Smooth muscle cell (in vitro differentiated cells): ENCODE measurements around the gene ARHGAP27. TPM values are rescaled to one million over a fixed set of nuclear protein-coding genes. Genes with fewer than 3 reads are reported as not detected.

Source experiments
- DNase-seq: peaks from one replicate; lab custom pipeline; 2025; ENCODE audit not compliant: unreplicated experiment; lab: John Stamatoyannopoulos, UW
- H2AFZ ChIP-seq: fragments of 200-600 bp; sonication (generic); 2 replicates; pipeline ENCODE4 v1.6.0; 2016; ENCODE audit warnings: antibody characterized with exemption, low read depth, mild to moderate bottlenecking
- H3F3A ChIP-seq: fragments of 200-600 bp; sonication (generic); 2 replicates; pipeline ENCODE4 v1.6.0; 2017; ENCODE audit warnings: antibody characterized with exemption, low read depth
- H3K27ac ChIP-seq: fragments of 200-600 bp; sonication (generic); 2 replicates; pipeline ENCODE4 v1.5.1; 2016; ENCODE audit warnings: low read depth, mild to moderate bottlenecking
- H3K27me3 ChIP-seq: fragments of 200-600 bp; sonication (generic); 2 replicates; pipeline ENCODE4 v1.6.1; 2016; ENCODE audit warnings: low read depth, mild to moderate bottlenecking
- H3K36me3 ChIP-seq: fragments of 200-600 bp; sonication (generic); 2 replicates; pipeline ENCODE4 v1.5.1; 2016; ENCODE audit warnings: low read depth
- H3K4me1 ChIP-seq: fragments of 200-600 bp; sonication (generic); 2 replicates; pipeline ENCODE4 v1.5.1; 2016; ENCODE audit warnings: low read depth
- H3K4me2 ChIP-seq: fragments of 200-600 bp; sonication (generic); 2 replicates; pipeline ENCODE4 v1.6.0; 2016; ENCODE audit warnings: mild to moderate bottlenecking
- H3K4me3 ChIP-seq: fragments of 200-600 bp; sonication (generic); 2 replicates; pipeline ENCODE4 v1.5.1; 2016; ENCODE audit warnings: mild to moderate bottlenecking
- H3K79me2 ChIP-seq: fragments of 200-600 bp; sonication (generic); 2 replicates; pipeline ENCODE4 v1.6.0; 2016; ENCODE audit warnings: low read depth, mild to moderate bottlenecking
- H3K9ac ChIP-seq: fragments of 200-600 bp; sonication (generic); 2 replicates; pipeline ENCODE4 v1.6.0; 2016; ENCODE audit warnings: low read depth
- H3K9me3 ChIP-seq: fragments of 200-600 bp; sonication (generic); replicated peaks from 2 replicates; pipeline ENCODE4 v1.5.1; 2016; ENCODE audit warnings: low read depth
- H4K20me1 ChIP-seq: fragments of 200-600 bp; sonication (generic); 2 replicates; pipeline ENCODE4 v1.6.0; 2016; ENCODE audit warnings: low read depth
- CTCF ChIP-seq: fragments of 200-600 bp; sonication (generic); IDR thresholded peaks from 2 replicates; pipeline ENCODE4 v1.5.1; 2017; ENCODE audit warnings: borderline replicate concordance, mild to moderate bottlenecking, antibody characterized with exemption; ENCODE audit not compliant: insufficient read depth, poor library complexity, severe bottlenecking
- WGBS: methylation state at CpG from one replicate; pipeline ENCODE4 v1.1.7; 2016; ENCODE audit warnings: low lambda C conversion rate; 5-methylcytosine and 5-hydroxymethylcytosine counted together
- polyA plus RNA-seq: library from polyadenylated mRNA; unstranded; fragments of >200 nt; fragmentation: Nextera tagmentation; extraction: Ambion mirVana; gene quantifications from 2 replicates; pipeline ENCODE4 v1.2.1, GENCODE V29; 2016
- total RNA-seq: library from RNA; depleted of rRNA; stranded (reverse); fragments of >200 nt; gene quantifications from 2 replicates; pipeline ENCODE4 v1.2.3, GENCODE V29; 2014

ARHGAP27 gene
- total and polyA plus RNA-seq, 2 experiments from 2014 or later: 3.6 to 3.7 TPM

GRCh38 chr17:45403906-45404490 is 28.7 kb downstream of the ARHGAP27 start:
- Histone ChIP-seq H3K4me1 (peaks cover 6% of the 10 kb centered on the region), H3K9ac (no peak overlapping the region), H3K4me2 (no peak overlapping the region), H3K79me2 (no peaks in the 10 kb centered on the region), H3K27me3 (no peaks in the 10 kb centered on the region), H3K9me3 (no peaks in the 10 kb centered on the region), H3K4me3 (no peak overlapping the region), H3K36me3 (no peaks in the 10 kb centered on the region), H3F3A (no peaks in the 10 kb centered on the region), H2AFZ (no peak overlapping the region), H3K27ac (no peak overlapping the region), H4K20me1 (peaks cover under 1% of the 10 kb centered on the region)
- no peak for DNase-seq
- TF ChIP-seq CTCF: no peak
- 96% methylated on average over 10 of the region's 10 CpGs for WGBS

GRCh38 chr17:45402916-45403315 is 29.8 kb downstream of the ARHGAP27 start:
- Histone ChIP-seq H4K20me1 (no peaks in the 10 kb centered on the region), H3K27me3 (no peaks in the 10 kb centered on the region), H3F3A (no peaks in the 10 kb centered on the region), H3K9me3 (no peaks in the 10 kb centered on the region), H3K4me1 (peaks cover 6% of the 10 kb centered on the region), H2AFZ (no peak overlapping the region), H3K27ac (no peak overlapping the region), H3K36me3 (no peaks in the 10 kb centered on the region), H3K4me3 (no peak overlapping the region), H3K9ac (no peak overlapping the region), H3K4me2 (no peak overlapping the region), H3K79me2 (no peaks in the 10 kb centered on the region)
- TF ChIP-seq CTCF: no peak
- 92% methylated on average over 1 of the region's 1 CpG for WGBS
- no peak for DNase-seq

GRCh38 chr17:45398800-45399199 is 33.9 kb downstream of the ARHGAP27 start:
- no peak overlapping the region for H2AFZ ChIP-seq
- no peak for TF ChIP-seq CTCF
- H3K9ac ChIP-seq: no peak overlapping the region
- H4K20me1 ChIP-seq: no peaks in the 10 kb centered on the region
- no peaks in the 10 kb centered on the region for H3K79me2 ChIP-seq
- H3K36me3 ChIP-seq: no peaks in the 10 kb centered on the region
- H3K27ac ChIP-seq: no peak overlapping the region
- DNase-seq: no peak
- no peak overlapping the region for H3K4me2 ChIP-seq
- H3K9me3 ChIP-seq: no peaks in the 10 kb centered on the region
- no peaks in the 10 kb centered on the region for H3K27me3 ChIP-seq
- peaks cover 3% of the 10 kb centered on the region for H3K4me1 ChIP-seq
- WGBS: 86% methylated on average over 5 of the region's 5 CpGs
- H3F3A ChIP-seq: no peaks in the 10 kb centered on the region
- H3K4me3 ChIP-seq: no peak overlapping the region

GRCh38 chr17:45397796-45398195 is 34.9 kb downstream of the ARHGAP27 start:
- no peak for DNase-seq
- no peaks in the 10 kb centered on the region for H3K9me3 ChIP-seq
- no peak overlapping the region for H3K4me3 ChIP-seq
- no peaks in the 10 kb centered on the region for H4K20me1 ChIP-seq
- no peak for TF ChIP-seq CTCF
- no peak overlapping the region for H3K27ac ChIP-seq
- peaks cover 3% of the 10 kb centered on the region for H3K4me1 ChIP-seq
- no peak overlapping the region for H2AFZ ChIP-seq
- 95% methylated on average over 5 of the region's 5 CpGs for WGBS
- no peaks in the 10 kb centered on the region for H3K79me2 ChIP-seq
- no peak overlapping the region for H3K4me2 ChIP-seq
- no peak overlapping the region for H3K9ac ChIP-seq
- no peaks in the 10 kb centered on the region for H3K27me3 ChIP-seq
- H3K36me3 ChIP-seq: no peaks in the 10 kb centered on the region
- H3F3A ChIP-seq: no peaks in the 10 kb centered on the region
